Spleen (tissue), 11 donors: ENCODE results near the gene ITPKB. TPM values are rescaled to one million over a fixed set of nuclear protein-coding genes. Genes with fewer than 3 reads are reported as not detected.

Experiments
- DNase-seq: peaks from one replicate; pipeline ENCODE4 v3.0.0-alpha.2; 2020
- H3K27ac ChIP-seq, 8 donors: fragments of 200-600 bp; sonication (generic) in 7 of 8; 1 replicate in 4 of 8; 2 replicates in 4 of 8; pipeline versions ENCODE4 v1.5.0 to v1.8.0; 2016 to 2021; ENCODE audit warnings: inconsistent platforms in 4 of 8, mild to moderate bottlenecking in 4 of 8, moderate library complexity in 1 of 8
- H3K27me3 ChIP-seq, 7 donors: fragments of 200-600 bp; sonication (generic) in 6 of 7; replicated peaks in 1 of 7; 1 replicate in 4 of 7; 2 replicates in 3 of 7; pipeline versions ENCODE4 v1.5.0 to v1.8.0; 2016 to 2021; ENCODE audit warnings: inconsistent platforms in 3 of 7, mild to moderate bottlenecking in 1 of 7
- H3K36me3 ChIP-seq, 6 donors: fragments of 200-600 bp; sonication (generic) in 5 of 6; 1 replicate in 4 of 6; 2 replicates in 2 of 6; pipeline versions ENCODE4 v1.5.0 to v1.8.0; 2016 to 2021; ENCODE audit warnings: inconsistent platforms in 2 of 6
- H3K4me1 ChIP-seq, 6 donors: fragments of 200-600 bp; sonication (generic) in 5 of 6; 1 replicate in 3 of 6; 2 replicates in 3 of 6; pipeline versions ENCODE4 v1.5.0 to v1.8.0; 2016 to 2021; ENCODE audit warnings: inconsistent platforms in 3 of 6
- H3K4me3 ChIP-seq, 8 donors: fragments of 200-600 bp; sonication (generic) in 7 of 8; 1 replicate in 4 of 8; 2 replicates in 4 of 8; pipeline versions ENCODE4 v1.5.0 to v1.8.0; 2016 to 2021; ENCODE audit warnings: inconsistent platforms in 4 of 8, mild to moderate bottlenecking in 4 of 8, moderate library complexity in 2 of 8
- H3K9me3 ChIP-seq, 8 donors: fragments of 200-600 bp; sonication (generic) in 7 of 8; 1 replicate in 4 of 8; 2 replicates in 4 of 8; pipeline versions ENCODE4 v1.5.0 to v1.8.0; 2016 to 2021; ENCODE audit warnings: inconsistent platforms in 4 of 8
- POLR2A ChIP-seq, 3 donors: fragments of 450-650 bp; IDR thresholded peaks; one replicate each; pipeline ENCODE4 v1.5.1; 2017; ENCODE audit warnings: antibody characterized with exemption in 3 of 3, mild to moderate bottlenecking in 1 of 3
- POLR2AphosphoS5 ChIP-seq, 3 donors: sonication (generic); formaldehyde crosslinking; IDR thresholded peaks; one replicate each; pipeline ENCODE4 v1.5.1; 2017; ENCODE audit warnings: antibody characterized with exemption in 3 of 3
- WGBS, 5 donors: extraction: QIAGEN DNeasy Blood & Tissue Kit in 3 of 5; methylation state at CpG; one replicate each; pipeline versions ENCODE4 v1.1.5 to v1.1.7; 2013 to 2018; 5-methylcytosine and 5-hydroxymethylcytosine counted together
- intact Hi-C: fragments of 100-400 bp; cut with DNase I; formaldehyde crosslinking; loops from one replicate; pipeline ENCODE4 v1.15.0; 2023; ENCODE audit warnings: low total_unique reads
- polyA plus RNA-seq, 3 donors: library from polyadenylated mRNA; stranded (reverse); fragments of 200-250 nt; gene quantifications; one replicate each; pipeline ENCODE4 v1.2.1, GENCODE V29; 2013
- total RNA-seq, 7 donors: library from RNA; depleted of rRNA in 3 of 7; stranded (reverse); fragments of >200 nt in 3 of 7; fragmentation: NEBNext Ultra II Directional in 4 of 7; extraction: Animal tissue kit (Norgen Biotek cat#: 25700) in 4 of 7; gene quantifications; one replicate each; pipeline versions ENCODE4 v1.1.0 to v1.2.1, GENCODE V29; 2016 to 2021
- TF ChIP-seq, protein P1 (sequence below), 11 experiments: fragments of 200-600 bp in 7 of 11; fragments of 450-650 bp in 4 of 11; sonication (generic) in 4 of 11; IDR thresholded peaks in 8 of 11; conservative IDR thresholded peaks in 3 of 11; 1 replicate in 7 of 11; 2 replicates in 4 of 11; pipeline versions ENCODE4 v1.4.0 to v1.8.0; 2016 to 2021; ENCODE audit warnings: antibody characterized with exemption in 11 of 11, inconsistent platforms in 4 of 11, mild to moderate bottlenecking in 1 of 11
- donor health status: healthy with polysubstance abuse.
- donor health status: DM: no; HTN: no; CAD: no; lungs with moderate emphysema.
- donor health status: DM: no; HTN: no; CAD: no.
- donor health status: Bipolar disorder and iron deficiency.
- donor health status: healthy.
- donor health status: DM: no; HTN: no; CAD: no.
- donor health status: DM: yes; HTN: yes; CAD: no.

Gene ITPKB
- total and polyA plus RNA-seq, 10 donors = 8.5 to 74.6 (median 59.6) TPM

- peak overlapping the region; percentile 5 to 79 (median 62) for H3K27ac ChIP-seq
- no peak overlapping the region for H3K4me3 ChIP-seq
- peaks cover 0 to 95% (median 82%) of the 10 kb centered on the region in 6 donors for H3K4me1 ChIP-seq
- H3K27me3 ChIP-seq = no peaks in the 10 kb centered on the region
- intact Hi-C loops = no loop called here
- no peaks in the 10 kb centered on the region for H3K9me3 ChIP-seq
- peaks cover 0 to 32% (median 3%) of the 10 kb centered on the region in 6 donors for H3K36me3 ChIP-seq
- no peak for DNase-seq
- 11 to 31% (median 19%) methylated on average over 4 of the region's 4 CpGs for WGBS, 5 donors
- TF ChIP-seq POLR2A (IDR thresholded peaks at IDR 0.05) = no peak
- TF ChIP-seq, protein P1, sequence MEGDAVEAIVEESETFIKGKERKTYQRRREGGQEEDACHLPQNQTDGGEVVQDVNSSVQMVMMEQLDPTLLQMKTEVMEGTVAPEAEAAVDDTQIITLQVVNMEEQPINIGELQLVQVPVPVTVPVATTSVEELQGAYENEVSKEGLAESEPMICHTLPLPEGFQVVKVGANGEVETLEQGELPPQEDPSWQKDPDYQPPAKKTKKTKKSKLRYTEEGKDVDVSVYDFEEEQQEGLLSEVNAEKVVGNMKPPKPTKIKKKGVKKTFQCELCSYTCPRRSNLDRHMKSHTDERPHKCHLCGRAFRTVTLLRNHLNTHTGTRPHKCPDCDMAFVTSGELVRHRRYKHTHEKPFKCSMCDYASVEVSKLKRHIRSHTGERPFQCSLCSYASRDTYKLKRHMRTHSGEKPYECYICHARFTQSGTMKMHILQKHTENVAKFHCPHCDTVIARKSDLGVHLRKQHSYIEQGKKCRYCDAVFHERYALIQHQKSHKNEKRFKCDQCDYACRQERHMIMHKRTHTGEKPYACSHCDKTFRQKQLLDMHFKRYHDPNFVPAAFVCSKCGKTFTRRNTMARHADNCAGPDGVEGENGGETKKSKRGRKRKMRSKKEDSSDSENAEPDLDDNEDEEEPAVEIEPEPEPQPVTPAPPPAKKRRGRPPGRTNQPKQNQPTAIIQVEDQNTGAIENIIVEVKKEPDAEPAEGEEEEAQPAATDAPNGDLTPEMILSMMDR (IDR thresholded peaks at IDR 0.05 in 8 of 11, conservative IDR thresholded peaks at IDR 0.05 in 3 of 11) = no peak
- TF ChIP-seq POLR2AphosphoS5 (IDR thresholded peaks at IDR 0.05) = no peak
These were observed 47.8 kb downstream of the ITPKB start for GRCh38 chr1:226691247-226691646.

GRCh38 chr1:226690460-226690982, 48.6 kb downstream of the ITPKB start:
- Histone ChIP-seq H3K4me1 (peaks cover 0 to 95% (median 85%) of the 10 kb centered on the region in 6 donors), H3K27ac (peak overlapping the region; percentile 5 to 79 (median 62)), H3K36me3 (peaks cover 0 to 28% (median 3%) of the 10 kb centered on the region in 6 donors), H3K9me3 (no peaks in the 10 kb centered on the region), H3K27me3 (no peaks in the 10 kb centered on the region), H3K4me3 (no peak overlapping the region)
- TF ChIP-seq, protein P1 (IDR thresholded peaks at IDR 0.05 in 8 of 11, conservative IDR thresholded peaks at IDR 0.05 in 3 of 11) = no peak
- peak in 1 of 3 donors; percentile 78 for TF ChIP-seq POLR2AphosphoS5 (IDR thresholded peaks at IDR 0.05)
- WGBS, 5 donors = 27 to 49% (median 41%) methylated on average over 8 of the region's 8 CpGs
- no peak for DNase-seq
- intact Hi-C loops = no loop called here

DNA sequence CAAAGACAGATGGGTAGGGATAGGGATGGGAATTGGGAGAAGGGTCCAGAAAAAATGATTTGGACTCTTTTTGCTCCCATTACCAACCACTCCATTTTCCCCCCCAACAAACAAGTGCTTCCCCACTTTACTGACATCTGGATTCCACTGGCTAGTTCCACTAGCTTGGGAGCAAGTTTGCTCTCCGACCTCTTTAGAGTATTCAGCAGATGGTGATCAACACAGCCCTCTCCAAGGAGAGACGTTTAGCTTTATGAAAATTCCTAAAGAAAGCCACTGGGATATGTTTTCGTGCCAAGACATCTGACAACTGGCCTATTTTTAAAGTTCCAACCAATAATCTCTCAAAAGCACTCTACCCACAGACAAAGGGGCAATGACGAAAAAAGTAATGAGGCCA, 50.3 kb downstream of the ITPKB start:
- H3K27me3 ChIP-seq = no peaks in the 10 kb centered on the region
- H3K4me1 ChIP-seq = peaks cover 0 to 95% (median 90%) of the 10 kb centered on the region in 6 donors
- H3K9me3 ChIP-seq = no peaks in the 10 kb centered on the region
- H3K36me3 ChIP-seq = peaks cover 0 to 35% (median 3%) of the 10 kb centered on the region in 6 donors
- no peak for TF ChIP-seq POLR2A (IDR thresholded peaks at IDR 0.05)
- TF ChIP-seq POLR2AphosphoS5 (IDR thresholded peaks at IDR 0.05) = no peak
- TF ChIP-seq, protein P1 (IDR thresholded peaks at IDR 0.05 in 8 of 11, conservative IDR thresholded peaks at IDR 0.05 in 3 of 11) = no peak
- H3K4me3 ChIP-seq = no peak overlapping the region
- intact Hi-C loops = no loop called here
- H3K27ac ChIP-seq = peak overlapping the region in 5 of 8 donors; percentile 26 to 56 (median 43)
- WGBS, 5 donors = 65 to 83% (median 81%) methylated on average over 4 of the region's 4 CpGs
- DNase-seq = no peak

- intact Hi-C loops = no loop called here
- 46 to 58% (median 56%) methylated on average over 6 of the region's 6 CpGs for WGBS, 5 donors
- H3K4me1 ChIP-seq = peaks cover 0 to 96% (median 90%) of the 10 kb centered on the region in 6 donors
These were observed 50.9 kb downstream of the ITPKB start for GRCh38 chr1:226688056-226688748.

More at GRCh38 chr1:226688056-226688748, 50.9 kb downstream of the ITPKB start:
- Histone ChIP-seq H3K36me3 (peaks cover 0 to 31% (median 3%) of the 10 kb centered on the region in 6 donors), H3K9me3 (no peaks in the 10 kb centered on the region), H3K27ac (peak overlapping the region in 6 of 8 donors; percentile 20 to 56 (median 40)), H3K27me3 (no peaks in the 10 kb centered on the region), H3K4me3 (no peak overlapping the region)
- peak; percentile 77 for DNase-seq
- TF ChIP-seq POLR2A (IDR thresholded peaks at IDR 0.05) (no peak), POLR2AphosphoS5 (IDR thresholded peaks at IDR 0.05) (no peak)
- TF ChIP-seq, protein P1 (IDR thresholded peaks at IDR 0.05 in 8 of 11, conservative IDR thresholded peaks at IDR 0.05 in 3 of 11) = no peak
